ENCODE results near the gene PRDX2. TPM values are rescaled to one million over a fixed set of nuclear protein-coding genes. Genes with fewer than 3 reads are reported as not detected.

PRDX2 gene
- total and polyA plus RNA-seq, 12 donors: 235 to 827 (median 744) TPM

DNA sequence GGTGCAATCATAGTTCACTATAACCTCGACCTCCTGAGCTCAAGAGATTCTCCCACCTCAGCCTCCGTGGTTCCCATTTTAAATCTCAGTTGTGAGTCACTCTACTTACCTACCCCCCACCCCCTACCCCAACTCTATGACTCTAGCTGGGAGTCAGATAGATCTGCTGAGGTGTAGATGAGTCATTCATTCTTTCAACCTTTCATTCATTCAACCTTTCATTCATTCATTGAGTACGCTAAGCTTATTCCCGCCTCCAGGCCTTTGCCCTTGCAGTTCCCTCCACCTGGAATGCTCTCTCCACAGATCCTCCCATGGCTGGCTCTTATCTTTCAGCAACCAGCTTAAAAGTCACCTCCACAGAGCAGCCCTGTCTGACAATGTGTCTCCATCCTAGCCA, 35.6 kb upstream of the PRDX2 start:
- 82 to 90% methylated on average over 4 of the region's 4 CpGs for WGBS, 2 donors

GRCh38 chr19:12836529-12836863, 34.9 kb upstream of the PRDX2 start:
- 4 to 7% methylated on average over 6 of the region's 6 CpGs for WGBS, 2 donors
- Histone ChIP-seq H3K4me3 (no peak overlapping the region), H3K27me3 (peaks cover 39 to 100% (median 99%) of the 10 kb centered on the region in 7 donors), H3K36me3 (no peaks in the 10 kb centered on the region), H3K9me3 (no peaks in the 10 kb centered on the region), H3K4me1 (peaks cover 4 to 45% (median 23%) of the 10 kb centered on the region in 9 donors), H3K27ac (no peak overlapping the region)
- no peak for ATAC-seq
- no peak for DNase-seq
- intact Hi-C loops (cut with DNase I): no loop called here
- TF ChIP-seq, protein P1, sequence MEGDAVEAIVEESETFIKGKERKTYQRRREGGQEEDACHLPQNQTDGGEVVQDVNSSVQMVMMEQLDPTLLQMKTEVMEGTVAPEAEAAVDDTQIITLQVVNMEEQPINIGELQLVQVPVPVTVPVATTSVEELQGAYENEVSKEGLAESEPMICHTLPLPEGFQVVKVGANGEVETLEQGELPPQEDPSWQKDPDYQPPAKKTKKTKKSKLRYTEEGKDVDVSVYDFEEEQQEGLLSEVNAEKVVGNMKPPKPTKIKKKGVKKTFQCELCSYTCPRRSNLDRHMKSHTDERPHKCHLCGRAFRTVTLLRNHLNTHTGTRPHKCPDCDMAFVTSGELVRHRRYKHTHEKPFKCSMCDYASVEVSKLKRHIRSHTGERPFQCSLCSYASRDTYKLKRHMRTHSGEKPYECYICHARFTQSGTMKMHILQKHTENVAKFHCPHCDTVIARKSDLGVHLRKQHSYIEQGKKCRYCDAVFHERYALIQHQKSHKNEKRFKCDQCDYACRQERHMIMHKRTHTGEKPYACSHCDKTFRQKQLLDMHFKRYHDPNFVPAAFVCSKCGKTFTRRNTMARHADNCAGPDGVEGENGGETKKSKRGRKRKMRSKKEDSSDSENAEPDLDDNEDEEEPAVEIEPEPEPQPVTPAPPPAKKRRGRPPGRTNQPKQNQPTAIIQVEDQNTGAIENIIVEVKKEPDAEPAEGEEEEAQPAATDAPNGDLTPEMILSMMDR (IDR thresholded peaks at IDR 0.05): no peak

More for the DNA sequence above, 35.6 kb upstream of the PRDX2 start:
- no peak for ATAC-seq
- Histone ChIP-seq H3K27ac (no peak overlapping the region), H3K4me1 (peaks cover 4 to 46% (median 23%) of the 10 kb centered on the region in 9 donors), H3K27me3 (peaks cover 36 to 100% (median 99%) of the 10 kb centered on the region in 7 donors), H3K9me3 (no peaks in the 10 kb centered on the region), H3K36me3 (no peaks in the 10 kb centered on the region), H3K4me3 (no peak overlapping the region)
- no peak for DNase-seq
- intact Hi-C loops (cut with DNase I): no loop called here
- TF ChIP-seq, protein P1 (IDR thresholded peaks at IDR 0.05): no peak

DNA sequence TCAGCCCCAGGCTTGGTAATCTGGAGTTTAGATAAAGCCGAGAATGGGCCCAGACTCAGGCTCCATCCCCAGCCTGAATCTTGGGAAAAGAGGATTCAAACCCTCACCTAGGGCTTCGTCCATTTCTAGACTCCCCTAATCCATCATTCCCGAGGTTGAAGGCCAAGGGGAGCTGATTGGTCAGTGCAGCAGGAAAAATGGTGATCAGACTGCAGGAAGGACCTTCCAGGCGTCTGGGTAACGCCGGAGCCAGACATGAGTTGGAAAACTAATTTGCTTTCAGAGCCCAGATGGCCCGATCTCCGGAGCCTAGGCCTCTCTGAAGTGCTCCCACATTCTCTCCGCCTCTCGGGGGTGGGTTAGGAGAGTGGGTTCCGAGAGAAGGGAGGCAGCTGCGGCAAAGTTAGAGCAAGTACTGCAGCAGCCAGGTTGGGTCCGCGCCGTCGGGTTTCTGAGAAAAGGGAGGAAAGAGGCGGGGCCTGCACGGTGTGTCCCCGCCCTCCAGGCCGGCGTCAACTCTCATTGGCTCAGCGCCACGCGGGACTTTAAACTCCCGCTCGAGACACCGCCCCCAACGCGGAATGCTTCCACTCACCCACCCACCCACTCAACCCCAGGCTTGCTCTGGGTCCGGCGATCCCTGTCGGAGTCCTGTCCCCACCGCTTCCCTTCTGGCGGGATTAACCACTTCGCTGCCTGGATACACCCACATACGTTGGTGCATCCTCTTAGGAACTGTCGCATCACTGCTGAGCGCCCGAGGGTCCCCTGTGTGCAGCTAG, 33.6 kb upstream of the PRDX2 start:
- 5 to 7% methylated on average over 39 of the region's 39 CpGs for WGBS, 2 donors
- peaks cover 4 to 35% (median 17%) of the 10 kb centered on the region in 9 donors for H3K4me1 ChIP-seq
- no peaks in the 10 kb centered on the region for H3K36me3 ChIP-seq
- intact Hi-C loops (cut with DNase I): no loop called here
- peaks cover 36 to 100% (median 96%) of the 10 kb centered on the region in 7 donors for H3K27me3 ChIP-seq
- peak in 1 of 2 donors; percentile 19 for DNase-seq
- no peak overlapping the region for H3K4me3 ChIP-seq
- no peak for ATAC-seq
- no peak overlapping the region for H3K27ac ChIP-seq
- no peaks in the 10 kb centered on the region for H3K9me3 ChIP-seq
- TF ChIP-seq, protein P1 (IDR thresholded peaks at IDR 0.05): no peak

DNA sequence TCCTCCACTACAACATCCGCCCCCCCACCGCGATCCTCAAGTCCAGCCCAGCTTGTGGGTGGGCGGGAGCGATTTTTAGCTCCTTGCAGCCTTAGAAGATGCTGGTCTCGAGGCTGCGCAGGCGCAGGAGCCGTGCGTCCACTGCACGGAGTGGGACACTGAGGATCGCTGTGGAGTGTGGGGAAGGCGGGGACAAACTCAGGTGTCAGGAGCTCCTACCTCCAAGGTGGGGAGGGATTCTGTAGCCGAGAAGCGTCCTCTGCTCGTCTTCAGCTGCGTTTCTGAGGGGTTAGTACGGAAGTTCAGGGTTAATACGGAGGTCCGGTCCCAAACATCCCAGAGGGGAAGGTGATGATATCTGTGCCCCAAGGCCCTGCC, 33.0 kb upstream of the PRDX2 start, which contains the start of gene RTBDN:
Gene RTBDN, minus strand, starts transcription at position 14 of the 378 bp plus-strand sequence. CDS start 4,600 bp downstream, outside the sequence.
- DNase-seq (no peak), ATAC-seq (no peak)
- TF ChIP-seq, protein P1 (IDR thresholded peaks at IDR 0.05): no peak
- Histone ChIP-seq H3K36me3 (no peaks in the 10 kb centered on the region), H3K4me3 (peak within 1 kb of the TSS in 9 of 10 donors; percentile 29 to 53 (median 43)), H3K27me3 (peaks cover 36 to 100% (median 96%) of the 10 kb centered on the region in 7 donors), H3K27ac (no peak within 1 kb of the TSS), H3K4me1 (peaks cover 4 to 35% (median 17%) of the 10 kb centered on the region in 9 donors), H3K9me3 (no peaks in the 10 kb centered on the region)
- intact Hi-C loops (cut with DNase I): no loop called here
- WGBS, 2 donors: 4 to 6% methylated on average over 20 of the region's 20 CpGs
